H9 (cell line): ENCODE data around the gene SRF. TPM values are rescaled to one million over a fixed set of nuclear protein-coding genes. Genes with fewer than 3 reads are reported as not detected.
A peak's percentile ranks its signal among the peaks of the same experiment; 100 is the strongest.

ENCODE experiments used
- DNase-seq: peaks from one replicate; pipeline ENCODE4 v3.0.0-alpha.2; 2017
- H2AFZ ChIP-seq: one replicate; pipeline ENCODE4 v1.6.1; 2013; ENCODE audit warnings: mild to moderate bottlenecking, low read length, control low read depth, moderate library complexity
- H2AK5ac ChIP-seq: 2 replicates; pipeline ENCODE4 v1.6.1; 2013; ENCODE audit warnings: low read length, control low read depth, mixed read lengths; ENCODE audit not compliant: insufficient read length
- H2BK120ac ChIP-seq: one replicate; pipeline ENCODE4 v1.6.1; 2013; ENCODE audit warnings: low read depth, mild to moderate bottlenecking, low read length, control low read depth, inconsistent platforms; ENCODE audit not compliant: poor library complexity, severe bottlenecking
- H2BK12ac ChIP-seq: 2 replicates; pipeline ENCODE4 v1.6.1; 2013; ENCODE audit warnings: low read length, control low read depth, mixed read lengths, low read depth; ENCODE audit not compliant: insufficient read length
- H2BK15ac ChIP-seq: 2 replicates; pipeline ENCODE4 v1.6.1; 2013; ENCODE audit warnings: low read depth, low read length, control low read depth
- H2BK20ac ChIP-seq: one replicate; pipeline ENCODE4 v1.6.1; 2013; ENCODE audit warnings: low read depth, mild to moderate bottlenecking, low read length, control low read depth, inconsistent platforms; ENCODE audit not compliant: poor library complexity, severe bottlenecking
- H2BK5ac ChIP-seq: 2 replicates; pipeline ENCODE4 v1.6.1; 2013; ENCODE audit warnings: low read length, control low read depth, mixed read lengths; ENCODE audit not compliant: insufficient read length
- H3K14ac ChIP-seq: 2 replicates; pipeline ENCODE4 v1.6.1; 2013; ENCODE audit warnings: low read length, control low read depth; ENCODE audit not compliant: insufficient read depth
- H3K18ac ChIP-seq: 2 replicates; pipeline ENCODE4 v1.6.1; 2013; ENCODE audit warnings: low read depth, mild to moderate bottlenecking, mixed read lengths, low read length, control low read depth; ENCODE audit not compliant: insufficient read length
- H3K23ac ChIP-seq: 2 replicates; pipeline ENCODE4 v1.6.1; 2013; ENCODE audit warnings: low read length, control low read depth, mixed read lengths, low read depth; ENCODE audit not compliant: insufficient read length
- H3K23me2 ChIP-seq: 2 replicates; pipeline ENCODE4 v1.6.1; 2013; ENCODE audit warnings: low read depth, mild to moderate bottlenecking, mixed read lengths, low read length, control low read depth; ENCODE audit not compliant: insufficient read length, poor library complexity, severe bottlenecking
- H3K27ac ChIP-seq: 2 replicates; pipeline ENCODE4 v1.5.1; 2013; ENCODE audit warnings: low read length, control low read depth, mixed read lengths, low read depth; ENCODE audit not compliant: insufficient read length
- H3K27me3 ChIP-seq: 2 replicates; pipeline ENCODE4 v1.6.1; 2013; ENCODE audit warnings: low read length, control low read depth, inconsistent platforms; ENCODE audit not compliant: insufficient read depth
- H3K4ac ChIP-seq: 2 replicates; pipeline ENCODE4 v1.6.1; 2013; ENCODE audit warnings: low read depth, mild to moderate bottlenecking, control low read depth, inconsistent platforms, low read length, moderate library complexity
- H3K4me1 ChIP-seq: 2 replicates; pipeline ENCODE4 v1.6.1; 2013; ENCODE audit warnings: low read length, control low read depth, inconsistent platforms; ENCODE audit not compliant: insufficient read depth
- H3K4me2 ChIP-seq: 2 replicates; pipeline ENCODE4 v1.6.1; 2013; ENCODE audit warnings: low read length, control low read depth, mixed read lengths; ENCODE audit not compliant: insufficient read length, insufficient read depth
- H3K56ac ChIP-seq: 2 replicates; pipeline ENCODE4 v1.6.1; 2013; ENCODE audit warnings: low read depth, mild to moderate bottlenecking, mixed read lengths, low read length, control low read depth; ENCODE audit not compliant: insufficient read length
- H3K79me1 ChIP-seq: 2 replicates; pipeline ENCODE4 v1.6.1; 2013; ENCODE audit warnings: low read depth, mild to moderate bottlenecking, moderate library complexity, low read length, control low read depth, inconsistent platforms; ENCODE audit not compliant: insufficient read depth, poor library complexity, severe bottlenecking
- H3K79me2 ChIP-seq: 2 replicates; pipeline ENCODE4 v1.6.1; 2013; ENCODE audit warnings: low read length, control low read depth, inconsistent platforms; ENCODE audit not compliant: insufficient read depth
- H3K9ac ChIP-seq: 2 replicates; pipeline ENCODE4 v1.6.1; 2013; ENCODE audit warnings: low read length, control low read depth, mixed read lengths; ENCODE audit not compliant: insufficient read length; ENCODE audit errors: extremely low read depth
- H3K9me3 ChIP-seq: one replicate; pipeline ENCODE4 v1.6.1; 2013; ENCODE audit warnings: low read depth, low read length, inconsistent platforms; ENCODE audit not compliant: control insufficient read depth
- H3T11ph ChIP-seq: one replicate; pipeline ENCODE4 v1.6.1; 2013; ENCODE audit warnings: mild to moderate bottlenecking, low read length, control low read depth, inconsistent platforms
- H4K20me1 ChIP-seq: one replicate; pipeline ENCODE4 v1.6.1; 2013; ENCODE audit not compliant: control insufficient read depth, insufficient read length, insufficient read depth
- H4K5ac ChIP-seq: 2 replicates; pipeline ENCODE4 v1.6.1; 2013; ENCODE audit warnings: low read depth, mild to moderate bottlenecking, mixed read lengths, low read length, control low read depth; ENCODE audit not compliant: insufficient read length
- H4K8ac ChIP-seq: replicated peaks from 2 replicates; pipeline ENCODE4 v1.6.1; 2013; ENCODE audit warnings: low read length, control low read depth, mixed read lengths, low read depth; ENCODE audit not compliant: insufficient read length
- H4K91ac ChIP-seq: 2 replicates; pipeline ENCODE4 v1.6.1; 2013; ENCODE audit warnings: low read depth, mild to moderate bottlenecking, moderate library complexity, mixed read lengths, low read length, control low read depth; ENCODE audit not compliant: insufficient read length
- H3K27ac Mint-ChIP-seq, 3 experiments: 2 replicates in 2 of 3; 3 replicates in 1 of 3; pipeline ENCODE4 v1.8.0; 2020 to 2021; ENCODE audit warnings: mixed read lengths in 3 of 3, mild to moderate bottlenecking in 1 of 3, moderate library complexity in 1 of 3
- H3K27me3 Mint-ChIP-seq: 2 replicates; pipeline ENCODE4 v1.8.0; 2021; ENCODE audit warnings: low read depth, mild to moderate bottlenecking, moderate library complexity, mixed read lengths
- H3K36me3 Mint-ChIP-seq, 3 experiments: 2 replicates in 2 of 3; 3 replicates in 1 of 3; pipeline ENCODE4 v1.8.0; 2020 to 2021; ENCODE audit warnings: low read depth in 3 of 3, mixed read lengths in 3 of 3; ENCODE audit not compliant: insufficient read depth in 1 of 3
- H3K4me1 Mint-ChIP-seq, 2 experiments: 2 replicates each; pipeline ENCODE4 v1.8.0; 2020; ENCODE audit warnings: mixed read lengths in 2 of 2
- H3K4me3 Mint-ChIP-seq, 2 experiments: 2 replicates in 1 of 2; 3 replicates in 1 of 2; pipeline ENCODE4 v1.8.0; 2020 to 2021; ENCODE audit warnings: mild to moderate bottlenecking in 2 of 2, mixed read lengths in 2 of 2, moderate library complexity in 1 of 2
- H3K9me3 Mint-ChIP-seq, 2 experiments: 2 replicates in 1 of 2; 3 replicates in 1 of 2; pipeline ENCODE4 v1.8.0; 2020; ENCODE audit warnings: mild to moderate bottlenecking in 2 of 2, mixed read lengths in 2 of 2, moderate library complexity in 1 of 2
- CTCF ChIP-seq: fragments of 200-600 bp; sonication (generic); conservative IDR thresholded peaks from 3 replicates; pipeline ENCODE4 v1.8.0; 2021; ENCODE audit warnings: antibody characterized with exemption, mild to moderate bottlenecking
- WGBS: extraction: QIAGEN DNeasy Blood & Tissue Kit; methylation state at CpG from one replicate; pipeline ENCODE4 v1.1.7; 2013; ENCODE audit warnings: missing lambda C conversion rate, low lambda C conversion rate, mixed read lengths; ENCODE audit not compliant: insufficient read length; ENCODE audit errors: extremely low coverage; 5-methylcytosine and 5-hydroxymethylcytosine counted together
- total RNA-seq: library from RNA; stranded (reverse); gene quantifications from 2 replicates; pipeline ENCODE4 v1.2.1, GENCODE V29; 2021

SRF gene
- total RNA-seq, 1 experiment from 2014 or later = 57.5 TPM

GRCh38 chr6:43213431-43213830 is 42.4 kb downstream of the SRF start:
- H3K27me3 ChIP-seq = no peaks in the 10 kb centered on the region
- WGBS = no CpG with 5 or more reads among the region's 11 CpGs
- no peak for TF ChIP-seq CTCF
- H4K20me1 ChIP-seq = no peaks in the 10 kb centered on the region
- no peak overlapping the region for H3T11ph ChIP-seq
- H3K4ac ChIP-seq = no peak overlapping the region
- H3K23ac ChIP-seq = no peak overlapping the region
- H3K9ac ChIP-seq = no peak overlapping the region
- no peak overlapping the region for H3K14ac ChIP-seq
- H3K36me3 Mint-ChIP-seq = peaks cover 0 to 2% (median 0%) of the 10 kb centered on the region in 3 experiments; a peak in 1 of 7 replicates
- peak overlapping the region in 2 of 3 experiments; percentile 34 to 42; a peak in 1 of 7 replicates for H3K27ac Mint-ChIP-seq
- H3K4me2 ChIP-seq = no peak overlapping the region
- no peak overlapping the region for H2AK5ac ChIP-seq
- H3K9me3 ChIP-seq = no peaks in the 10 kb centered on the region
- H3K79me2 ChIP-seq = no peaks in the 10 kb centered on the region
- H4K8ac ChIP-seq = no peak overlapping the region
- no peak overlapping the region for H2BK5ac ChIP-seq
- no peak for DNase-seq
- no peaks in the 10 kb centered on the region for H3K9me3 Mint-ChIP-seq
- H3K27ac ChIP-seq = no peak overlapping the region
- peaks cover 9% of the 10 kb centered on the region in 2 experiments for H3K4me1 Mint-ChIP-seq
- H3K56ac ChIP-seq = no peak overlapping the region
- no peaks in the 10 kb centered on the region; the same call in 1 of the 2 replicates for H3K4me1 ChIP-seq
- H3K23me2 ChIP-seq = no peaks in the 10 kb centered on the region
- H4K91ac ChIP-seq = no peak overlapping the region
- no peak overlapping the region for H2BK12ac ChIP-seq
- no peak overlapping the region for H2BK20ac ChIP-seq
- peaks cover 2% of the 10 kb centered on the region for H3K27me3 Mint-ChIP-seq
- H4K5ac ChIP-seq = no peak overlapping the region
- no peaks in the 10 kb centered on the region for H3K79me1 ChIP-seq
- no peak overlapping the region for H3K18ac ChIP-seq
- no peak overlapping the region for H2BK15ac ChIP-seq
- no peak overlapping the region for H2BK120ac ChIP-seq
- H3K4me3 Mint-ChIP-seq = no peak overlapping the region
- H2AFZ ChIP-seq = no peak overlapping the region
